GM21360 (cell line): ENCODE data around the gene ZSCAN5C.
"Not testable (repeated sequence)": the region's sequence is repeated elsewhere in the genome, so short reads cannot be mapped to it uniquely, and the experiment has no call there.

ENCODE experiments used
- ATAC-seq: cut with Tn5 transposase; IDR thresholded peaks from one replicate; pipeline ENCODE4 v1.9.1; 2021; ENCODE audit warnings: mild to moderate bottlenecking, moderate library complexity; ENCODE audit not compliant: unreplicated experiment

Gene ZSCAN5C

DNA sequence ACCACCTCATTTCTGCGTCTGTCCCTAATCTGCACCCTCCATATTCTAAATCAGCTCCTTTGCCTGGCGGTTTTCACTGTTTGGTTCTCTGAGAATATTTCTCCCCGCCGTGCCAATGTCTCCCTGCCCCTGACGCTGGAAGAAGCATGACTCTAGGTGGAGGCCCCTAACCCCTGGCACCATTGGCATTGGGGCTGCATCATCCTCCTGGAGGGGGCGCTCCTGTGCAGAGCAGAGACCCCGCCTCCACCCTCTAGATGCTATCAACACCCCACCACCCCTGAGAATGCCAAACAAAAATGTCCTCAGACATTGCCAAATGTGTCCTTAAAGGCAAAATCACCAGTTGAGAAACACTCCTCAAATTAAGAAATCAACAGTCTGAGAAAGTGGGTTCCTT lies 11.0 kb upstream of the ZSCAN5C start:
- no peak for ATAC-seq

- no peak for ATAC-seq
These were observed 10.4 kb upstream of the ZSCAN5C start for GRCh38 chr19:56191711-56192110.

DNA sequence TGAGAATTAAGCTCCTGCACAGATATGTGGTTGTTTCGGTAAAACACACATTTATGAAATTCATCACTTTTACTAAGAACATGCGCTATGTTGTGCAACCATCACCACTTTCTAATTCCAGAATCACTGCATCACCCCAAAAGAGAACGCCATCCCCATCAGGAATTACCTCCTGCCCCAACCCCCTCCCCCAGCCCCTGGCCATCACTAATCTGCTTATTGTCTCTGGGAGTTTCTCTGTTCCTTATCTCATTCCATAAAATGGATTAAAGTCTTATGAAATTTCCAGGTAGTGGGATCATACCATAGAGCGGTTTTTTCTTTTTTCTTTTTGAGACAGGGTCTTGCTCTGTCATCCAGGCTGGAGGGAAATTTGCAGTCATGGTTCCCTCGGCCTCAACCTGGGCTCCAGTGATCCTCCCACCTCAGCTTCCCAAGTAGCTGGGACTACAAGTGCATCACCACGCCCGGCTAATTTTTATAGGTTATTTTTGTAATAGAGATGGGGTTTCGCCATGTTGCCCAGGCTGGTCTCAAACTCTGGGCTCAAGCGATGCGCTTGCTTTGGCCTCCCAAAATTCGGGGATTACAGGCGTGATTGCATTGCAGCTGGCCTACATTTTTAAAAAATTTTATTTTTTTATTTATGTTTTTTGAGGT lies 8.0 kb upstream of the ZSCAN5C start:
- no peak for ATAC-seq

DNA sequence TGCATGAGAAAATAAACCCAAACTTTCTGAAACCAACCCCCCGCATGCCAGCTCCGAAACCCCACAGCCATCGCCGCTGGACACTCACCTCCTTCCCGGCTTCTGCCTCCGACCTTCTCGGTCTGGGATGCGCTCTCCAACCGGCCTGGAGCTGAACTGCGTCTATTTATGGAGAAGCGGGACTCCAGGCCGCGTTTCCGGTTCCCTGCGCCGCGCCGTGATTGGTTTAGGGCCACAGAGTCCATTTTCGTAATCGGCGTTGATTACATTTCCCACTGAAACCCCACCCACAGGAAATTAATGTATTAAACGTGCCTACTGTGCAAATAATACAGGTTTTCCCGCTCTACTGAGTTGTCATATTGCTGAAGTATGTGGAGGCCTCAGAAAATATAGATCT lies 4.4 kb upstream of the ZSCAN5C start, which contains the start of gene ZSCAN5B:
Gene ZSCAN5B (minus strand): TSS at position 138 of the 400 bp plus-strand sequence. CDS start 4,731 bp downstream, outside the sequence.
- not testable (repeated sequence) for ATAC-seq

- ATAC-seq: no peak
These were observed 2.4 kb upstream of the ZSCAN5C start for GRCh38 chr19:56199687-56200086.

DNA sequence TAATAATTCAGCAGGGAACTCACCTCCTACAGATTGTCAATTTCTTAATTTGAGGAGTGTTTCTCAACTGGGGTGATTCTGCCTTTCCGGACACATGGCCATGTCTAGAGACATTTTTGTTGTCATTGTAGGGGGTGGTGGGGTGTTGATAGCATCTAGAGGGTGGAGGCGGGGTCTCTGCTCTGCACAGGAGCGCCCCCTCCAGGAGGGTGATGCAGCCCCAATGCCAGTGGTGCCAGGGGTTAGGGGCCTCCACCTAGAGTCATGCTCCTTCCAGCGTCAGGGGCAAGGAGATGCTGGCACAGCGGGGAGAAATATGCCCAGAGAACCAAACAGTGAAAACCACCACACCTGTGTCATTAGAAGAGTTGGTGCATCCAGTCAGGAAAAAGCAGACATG lies 5.5 kb downstream of the ZSCAN5C start:
- ATAC-seq: not testable (repeated sequence)

DNA sequence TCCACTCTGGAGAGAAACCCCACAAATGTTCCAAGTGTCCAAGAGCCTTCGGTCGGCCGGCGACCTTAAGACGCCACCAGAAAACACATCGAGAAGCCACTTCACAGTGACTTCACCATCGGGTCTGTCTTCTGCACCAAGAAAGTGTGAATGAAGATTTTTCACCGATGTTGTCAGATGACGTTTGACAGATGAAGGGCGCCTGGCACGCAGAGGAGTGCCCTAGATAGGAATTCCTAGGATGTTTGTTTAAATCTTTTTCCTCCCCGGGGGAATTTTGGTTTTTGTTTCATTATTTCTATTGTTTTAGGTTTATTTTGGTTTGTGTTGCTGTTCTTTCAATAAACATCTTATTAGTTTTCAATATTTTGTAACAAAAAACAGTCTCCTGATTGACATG lies 7.0 kb downstream of the ZSCAN5C start:
- no peak for ATAC-seq

GRCh38 chr19:56210036-56210435 lies 8.0 kb downstream of the ZSCAN5C start:
- ATAC-seq: not testable (repeated sequence)

GRCh38 chr19:56211718-56212117 lies 9.6 kb downstream of the ZSCAN5C start:
- ATAC-seq: no peak

DNA sequence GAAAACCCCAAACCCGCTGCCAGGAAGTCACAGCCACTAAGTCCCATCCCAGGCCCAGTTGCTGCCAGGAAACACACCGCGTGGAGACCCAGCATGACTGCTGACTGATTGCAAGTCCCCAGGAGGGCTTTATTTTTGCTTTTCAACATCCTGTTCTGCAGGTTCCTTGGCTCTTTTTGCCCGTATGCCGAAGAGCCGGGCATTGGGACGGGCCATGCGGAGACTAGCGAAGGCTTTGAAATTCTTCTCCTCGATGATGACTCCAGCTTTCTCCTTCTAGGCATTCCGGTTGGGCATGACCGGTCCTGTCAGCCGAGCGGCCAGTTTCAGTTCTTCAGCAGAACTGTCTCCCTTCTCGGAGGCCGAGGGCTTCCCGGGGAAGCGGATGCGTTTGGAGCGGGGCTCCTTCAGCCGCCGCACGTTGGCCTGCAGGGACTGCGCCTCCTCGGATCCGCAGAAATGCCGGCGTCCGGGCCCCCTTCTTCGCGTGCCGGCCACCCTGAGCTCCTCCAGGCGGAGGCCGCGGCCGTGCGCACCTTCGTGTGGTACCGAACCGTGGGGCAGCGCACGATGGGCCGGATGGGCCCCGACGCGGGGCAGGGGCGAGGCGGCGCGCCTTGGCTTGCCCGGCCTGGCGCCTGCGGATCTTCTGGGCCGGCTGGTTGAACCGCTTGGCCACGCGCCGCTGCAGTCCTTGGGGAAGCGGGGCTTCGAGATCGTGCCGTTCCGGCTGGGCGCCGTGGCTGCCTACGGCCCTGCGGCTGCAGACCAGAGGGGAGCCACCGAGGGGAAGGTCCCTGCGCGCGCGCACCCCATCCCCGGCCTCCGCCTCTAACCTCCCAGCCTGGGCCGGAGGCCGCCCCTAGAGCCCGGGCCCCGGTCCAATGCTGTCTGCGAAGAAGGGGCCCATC lies 15.2 kb downstream of the ZSCAN5C start:
- no peak for ATAC-seq

- ATAC-seq: no peak
These were observed 16.9 kb downstream of the ZSCAN5C start for GRCh38 chr19:56218961-56219360.

DNA sequence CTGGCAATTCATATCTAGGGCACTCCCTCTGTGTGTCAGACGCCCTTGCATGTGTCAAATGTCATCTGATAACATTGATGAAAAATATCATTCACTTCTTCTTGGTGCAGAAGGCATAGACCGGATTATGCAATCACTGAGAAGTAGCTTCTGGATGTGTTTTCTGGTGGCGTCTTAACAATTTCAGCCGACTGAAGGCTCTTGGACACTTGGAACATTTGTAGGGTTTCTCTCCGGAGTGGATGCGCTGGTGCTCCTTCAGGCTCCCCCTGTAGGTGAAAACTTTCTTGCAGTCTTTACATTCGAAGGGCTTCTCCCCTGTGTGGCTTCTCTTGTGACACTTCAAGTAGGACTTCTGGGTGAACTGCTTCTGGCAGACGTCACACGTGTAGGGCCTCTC lies 19.4 kb downstream of the ZSCAN5C start:
- ATAC-seq: not testable (repeated sequence)

DNA sequence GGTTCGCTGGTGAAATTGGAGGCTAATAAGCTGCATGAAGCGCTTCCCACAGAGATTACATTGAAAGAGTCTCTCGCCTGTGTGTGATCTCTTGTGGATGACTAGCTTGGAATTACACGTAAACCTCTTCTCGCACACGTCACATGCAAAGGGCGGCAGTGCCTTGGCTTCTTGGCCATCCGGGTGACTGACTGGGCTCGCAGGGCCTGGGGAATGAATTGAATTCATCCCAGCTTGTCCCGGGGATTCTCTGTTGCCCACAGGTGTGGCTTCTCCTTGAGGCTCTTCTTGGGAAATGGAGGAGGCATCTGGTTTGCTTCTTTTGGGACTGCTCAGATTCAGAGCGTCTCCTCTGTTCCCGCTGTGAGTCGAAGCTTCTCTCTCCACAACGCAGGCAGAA lies 19.8 kb downstream of the ZSCAN5C start:
- no peak for ATAC-seq

DNA sequence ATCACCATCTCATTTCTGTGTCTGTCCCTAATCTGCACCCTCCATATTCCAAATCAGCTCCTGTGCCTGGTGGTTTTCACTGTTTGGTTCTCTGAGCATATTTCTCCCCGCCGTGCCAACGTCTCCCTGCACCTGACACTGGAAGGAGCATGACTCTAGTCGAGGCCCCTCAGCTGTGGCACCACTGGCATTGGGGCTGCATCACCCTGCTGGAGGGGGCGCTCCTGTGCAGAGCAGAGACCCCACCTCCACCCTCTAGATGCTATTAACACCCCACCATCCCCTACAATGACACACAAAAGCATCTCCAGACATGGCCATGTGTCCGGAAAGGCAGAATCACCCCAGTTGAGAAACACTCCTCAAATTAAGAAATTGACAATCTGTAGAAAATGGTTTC lies 20.8 kb downstream of the ZSCAN5C start:
- ATAC-seq: no peak

GRCh38 chr19:56223481-56223880 lies 21.4 kb downstream of the ZSCAN5C start:
- ATAC-seq: no peak

DNA sequence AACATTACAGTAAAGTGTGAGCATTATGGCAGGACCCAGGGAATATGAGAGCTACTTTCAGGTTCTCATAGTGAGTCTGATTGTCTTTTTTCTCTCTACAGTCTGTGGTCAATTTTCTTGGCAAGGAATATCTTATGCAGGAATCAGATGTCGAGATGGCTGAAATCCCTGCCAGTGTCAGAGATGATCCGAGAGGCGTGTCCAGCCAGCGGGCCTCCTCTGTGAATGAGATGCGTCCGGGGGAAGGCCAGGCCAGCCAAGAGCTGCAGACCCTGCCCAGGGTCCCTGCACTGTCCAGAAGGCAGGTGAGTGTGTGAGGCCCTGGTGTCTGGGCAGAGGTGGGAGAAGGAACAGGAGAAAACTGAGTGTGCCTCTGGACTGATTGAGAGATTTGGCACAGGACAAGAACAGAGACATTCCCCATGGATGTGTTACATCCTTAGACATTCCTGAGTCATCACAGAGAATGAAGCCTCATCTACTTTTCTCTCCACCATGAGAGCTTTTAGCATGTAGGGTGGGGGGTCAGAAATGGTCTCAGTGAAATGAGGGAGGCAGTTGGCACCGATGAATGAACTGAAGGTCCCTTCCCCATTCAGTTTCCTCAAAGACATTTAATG lies 43.2 kb downstream of the ZSCAN5C start:
- ATAC-seq: no peak

- not testable (repeated sequence) for ATAC-seq
These were observed 43.7 kb downstream of the ZSCAN5C start for GRCh38 chr19:56245764-56246163.

- not testable (repeated sequence) for ATAC-seq
These were observed 46.8 kb downstream of the ZSCAN5C start for GRCh38 chr19:56248736-56249338.

- peak; percentile 79 for ATAC-seq
These were observed 50.8 kb downstream of the ZSCAN5C start for GRCh38 chr19:56252699-56253422.

DNA sequence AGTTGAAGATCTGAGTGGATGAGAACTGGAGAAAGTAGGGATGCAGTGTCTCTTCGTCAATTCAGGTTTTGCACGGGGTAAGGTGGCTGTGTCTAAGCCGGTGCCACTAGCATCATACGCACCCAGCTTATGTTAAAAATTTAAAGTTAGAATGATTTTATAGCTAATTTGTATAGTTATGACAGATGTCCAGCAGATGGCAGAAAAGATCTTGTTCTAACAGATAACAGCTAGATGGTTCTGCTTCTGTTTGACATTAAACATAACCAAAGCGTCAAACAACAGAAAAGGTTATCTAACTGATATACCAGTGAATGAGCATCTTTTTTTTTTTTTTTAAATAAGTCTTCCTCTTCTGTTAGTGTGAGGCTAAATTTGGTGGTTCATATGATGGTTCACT lies 51.7 kb downstream of the ZSCAN5C start:
- no peak for ATAC-seq

DNA sequence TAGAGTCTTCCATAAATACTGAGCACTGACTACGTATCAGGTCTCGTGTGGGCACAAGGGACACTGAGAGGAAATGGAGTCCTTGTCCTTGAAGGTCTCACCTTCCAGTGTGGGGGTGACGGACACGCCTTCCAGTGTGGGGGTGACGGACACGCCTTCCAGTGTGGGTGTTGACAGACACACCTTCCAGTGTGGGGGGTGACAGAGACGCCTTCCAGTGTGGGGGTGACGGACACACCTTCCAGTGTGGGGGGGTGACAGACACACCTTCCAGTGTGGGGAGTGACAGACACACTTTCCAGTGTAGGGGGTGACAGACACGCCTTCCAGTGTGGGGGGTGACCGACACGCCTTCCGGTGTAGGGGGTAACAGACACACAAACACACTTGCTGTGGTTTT lies 56.2 kb downstream of the ZSCAN5C start:
- ATAC-seq: no peak
